ENCODE results near the gene AK8. TPM values are rescaled to one million over a fixed set of nuclear protein-coding genes. Genes with fewer than 3 reads are reported as not detected.
"Not testable (repeated sequence)": the region's sequence is repeated elsewhere in the genome, so short reads cannot be mapped to it uniquely, and the experiment has no call there.

Gene AK8
- total RNA-seq, 1 experiment from 2014 or later, result 0.23 TPM

- DNase-seq (ENCODE audit: low read depth), result no peak
These were observed 104.2 kb downstream of the AK8 start for GRCh38 chr9:132773764-132774339.

GRCh38 chr9:132773093-132773492 lies 105.0 kb downstream of the AK8 start:
- DNase-seq (ENCODE audit: low read depth), result no peak

- DNase-seq (ENCODE audit: low read depth), result not testable (repeated sequence)
These were observed 106.3 kb downstream of the AK8 start for GRCh38 chr9:132771752-132772151.

- DNase-seq (ENCODE audit: low read depth), result no peak
These were observed 107.2 kb downstream of the AK8 start for GRCh38 chr9:132770770-132771310.

- peak; percentile 81 for DNase-seq (ENCODE audit: low read depth)
These were observed 107.9 kb downstream of the AK8 start for GRCh38 chr9:132769906-132770769.

GRCh38 chr9:132768932-132769905 lies 108.9 kb downstream of the AK8 start:
- DNase-seq (ENCODE audit: low read depth), result peak; percentile 75

GRCh38 chr9:132763574-132763973 lies 114.5 kb downstream of the AK8 start:
- no peak for DNase-seq (ENCODE audit: low read depth)

- no peak for DNase-seq (ENCODE audit: low read depth)
These were observed 115.2 kb downstream of the AK8 start for GRCh38 chr9:132762896-132763295.

GRCh38 chr9:132761602-132762001 lies 116.5 kb downstream of the AK8 start:
- no peak for DNase-seq (ENCODE audit: low read depth)

GRCh38 chr9:132760057-132760456 lies 118.0 kb downstream of the AK8 start:
- DNase-seq (ENCODE audit: low read depth), result no peak

GRCh38 chr9:132757016-132757415 lies 121.1 kb downstream of the AK8 start:
- no peak for DNase-seq (ENCODE audit: low read depth)

- DNase-seq (ENCODE audit: low read depth), result no peak
These were observed 121.8 kb downstream of the AK8 start for GRCh38 chr9:132756214-132756845.

DNA sequence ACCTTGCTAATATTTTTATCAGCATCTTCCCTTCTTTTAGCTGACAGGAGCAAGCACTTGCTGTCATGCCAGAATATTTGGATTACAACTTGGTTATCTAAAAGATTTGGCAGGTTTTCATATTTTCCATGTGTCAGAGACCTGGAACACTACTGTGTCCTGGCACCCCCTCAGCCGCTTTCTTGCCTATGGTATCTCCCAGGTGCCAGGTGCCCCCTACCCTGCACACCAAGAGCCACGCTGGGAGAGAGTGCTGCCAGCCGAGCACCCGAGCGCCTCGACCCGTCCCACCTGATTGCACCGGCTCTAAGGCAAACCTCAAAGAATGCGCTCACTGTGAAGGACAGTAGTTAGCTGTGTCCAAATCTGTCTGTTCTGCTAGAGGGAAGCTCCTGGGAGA lies 123.0 kb downstream of the AK8 start:
- no peak for DNase-seq (ENCODE audit: low read depth)

DNA sequence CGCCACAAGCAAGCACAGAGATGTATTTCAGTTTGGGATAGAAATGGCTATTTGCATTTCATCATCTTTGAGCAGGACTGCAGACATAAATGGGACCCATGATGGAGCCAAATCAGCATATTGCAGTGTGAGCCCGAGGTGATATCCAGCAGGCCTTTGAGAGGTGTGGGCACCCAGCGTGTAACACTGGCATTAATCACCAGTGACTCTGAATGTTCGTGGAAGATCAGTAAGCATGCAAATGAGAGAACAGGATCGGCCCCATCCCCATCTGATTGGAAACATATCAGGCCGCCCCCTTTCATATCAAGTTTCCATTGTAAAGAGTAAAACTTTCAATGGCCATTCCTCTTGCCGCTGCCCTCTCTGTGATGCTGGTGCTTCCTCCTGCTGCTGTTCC lies 123.8 kb downstream of the AK8 start:
- no peak for DNase-seq (ENCODE audit: low read depth)

GRCh38 chr9:132753593-132753880 lies 124.5 kb downstream of the AK8 start:
- no peak for DNase-seq (ENCODE audit: low read depth)

DNA sequence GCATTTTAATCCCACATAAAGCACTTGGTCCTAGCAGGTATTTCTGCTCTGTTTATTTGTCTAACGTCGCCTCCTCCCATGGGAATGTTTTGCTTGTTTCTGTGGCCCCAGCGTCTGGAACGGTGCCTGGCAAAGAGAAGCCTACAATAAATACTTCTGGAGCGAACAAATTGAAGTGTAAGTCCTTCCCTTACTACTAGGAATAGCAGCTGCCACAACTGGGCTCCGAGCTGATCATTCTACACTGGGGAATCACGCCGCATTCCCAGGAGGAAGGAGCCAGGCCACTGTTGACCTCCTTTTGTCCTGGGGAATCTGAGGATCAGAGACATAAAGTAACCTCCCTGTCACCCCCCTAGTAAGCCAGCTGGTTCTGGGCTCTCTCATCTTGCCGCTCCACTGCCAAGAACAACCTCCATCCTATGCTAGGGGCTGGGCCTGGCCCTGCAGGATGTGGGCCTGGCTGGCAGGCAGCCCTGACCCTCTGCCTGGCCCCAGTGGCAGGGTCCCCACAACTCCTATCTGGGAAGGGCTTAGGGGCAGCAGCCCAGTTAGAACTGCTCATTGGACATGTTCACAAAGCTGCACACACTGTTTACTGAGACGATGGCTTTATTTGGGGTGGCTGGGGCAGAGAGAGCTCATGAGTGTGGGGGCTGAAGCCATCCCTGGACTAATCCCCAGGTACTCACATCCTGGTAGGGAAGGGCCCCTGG lies 125.0 kb downstream of the AK8 start:
- DNase-seq (ENCODE audit: low read depth), result peak; percentile 32

GRCh38 chr9:132750668-132751067 lies 127.4 kb downstream of the AK8 start:
- DNase-seq (ENCODE audit: low read depth), result no peak

DNA sequence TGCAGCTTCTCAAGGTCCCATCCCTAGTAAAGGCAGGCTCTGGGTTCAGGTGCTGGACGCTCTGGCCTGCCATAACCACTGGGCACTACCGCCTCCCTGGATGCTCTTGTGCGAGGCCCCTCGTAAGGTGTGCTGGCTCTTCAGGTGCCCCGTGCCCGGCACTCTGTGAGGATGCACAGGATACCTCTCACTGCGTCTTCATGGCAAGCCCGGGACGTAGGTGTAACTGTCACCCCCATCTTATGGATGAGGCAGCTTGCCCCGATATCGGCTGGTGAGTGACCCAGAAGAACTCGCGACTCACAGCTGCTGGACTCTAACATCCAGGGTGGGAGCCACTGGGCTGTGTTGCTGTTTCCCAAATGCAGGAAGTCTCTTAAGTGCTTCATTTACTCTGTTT lies 128.8 kb downstream of the AK8 start:
- DNase-seq (ENCODE audit: low read depth), result no peak

GRCh38 chr9:132748450-132748849 lies 129.6 kb downstream of the AK8 start:
- DNase-seq (ENCODE audit: low read depth), result no peak

GRCh38 chr9:132745756-132746709 lies 132.1 kb downstream of the AK8 start:
- DNase-seq (ENCODE audit: low read depth), result no peak
